Activated CD8-positive, alpha-beta T cell treated with anti-CD3 and anti-CD28 coated beads for 36 hours (primary cell): ENCODE measurements around the gene CYTH3. TPM values are rescaled to one million over a fixed set of nuclear protein-coding genes. Genes with fewer than 3 reads are reported as not detected.

Source experiments
- ATAC-seq: fragments of 200-7000 bp; cut with Tn5 transposase; one replicate; pipeline ENCODE4 v1.10.0; 2021; ENCODE audit warnings: mild to moderate bottlenecking, moderate library complexity
- CTCF ChIA-PET: fragments of 350-600 bp; sonication (Branson Sonifier 250); formaldehyde crosslinking; loops from one replicate; lab custom pipeline; 2021; ENCODE audit warnings: antibody characterized with exemption; lab: Charles Lee
- POLR2A ChIA-PET: fragments of 350-600 bp; sonication (Branson Sonifier 250); formaldehyde crosslinking; loops from one replicate; lab custom pipeline; 2021; ENCODE audit warnings: antibody characterized with exemption; lab: Charles Lee
- DNase-seq: peaks from one replicate; pipeline ENCODE4 v3.0.0-alpha.2; 2020
- H3K27ac Mint-ChIP-seq: one replicate; pipeline ENCODE4 v1.8.0; 2021; ENCODE audit warnings: mild to moderate bottlenecking, mixed read lengths
- H3K27me3 Mint-ChIP-seq: one replicate; pipeline ENCODE4 v1.8.0; 2021; ENCODE audit warnings: mixed read lengths
- H3K36me3 Mint-ChIP-seq: one replicate; pipeline ENCODE4 v1.8.0; 2021; ENCODE audit warnings: low read depth, mixed read lengths
- H3K4me1 Mint-ChIP-seq: one replicate; pipeline ENCODE4 v1.8.0; 2021; ENCODE audit warnings: low read depth, mixed read lengths
- H3K4me3 Mint-ChIP-seq: one replicate; pipeline ENCODE4 v1.8.0; 2021; ENCODE audit warnings: mild to moderate bottlenecking, moderate library complexity, mixed read lengths
- H3K9me3 Mint-ChIP-seq: one replicate; pipeline ENCODE4 v1.8.0; 2021; ENCODE audit warnings: mixed read lengths
- intact Hi-C: fragments of 100-400 bp; cut with micrococcal nuclease; formaldehyde crosslinking; loops from one replicate; pipeline ENCODE4 v1.10.0; 2022
- total RNA-seq, 2 experiments: library from RNA; stranded (reverse); gene quantifications; one replicate each; pipeline ENCODE4 v1.2.3, GENCODE V29; 2021
- TF ChIP-seq, protein P1 (sequence below): fragments of 200-600 bp; IDR thresholded peaks from one replicate; pipeline ENCODE4 v1.8.0; 2022; ENCODE audit warnings: antibody characterized with exemption, mild to moderate bottlenecking

Gene CYTH3
- total RNA-seq, 2 experiments from 2014 or later = 0.92 to 2.3 TPM

DNA sequence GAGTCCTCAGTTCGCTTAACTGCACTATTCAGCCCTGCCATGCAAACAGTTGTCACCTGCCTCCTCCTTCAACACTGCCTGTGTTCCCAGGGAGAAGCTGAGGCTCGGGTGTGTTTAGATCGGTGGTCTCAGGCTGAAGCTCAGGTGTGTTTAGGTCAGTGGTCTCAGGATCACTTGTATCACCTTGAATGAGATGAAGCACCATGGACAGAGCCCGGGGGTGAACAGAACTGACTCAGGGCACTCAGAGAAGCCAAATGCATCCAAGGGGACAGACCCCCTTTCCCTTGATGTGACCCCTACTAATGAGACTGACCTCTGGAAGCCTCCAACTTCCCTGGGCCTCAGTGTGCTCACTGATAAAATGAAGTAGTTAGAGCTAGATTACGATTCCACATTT, 84.0 kb downstream of the CYTH3 start:
- H3K4me1 Mint-ChIP-seq = no peaks in the 10 kb centered on the region
- no peaks in the 10 kb centered on the region for H3K9me3 Mint-ChIP-seq
- CTCF ChIA-PET = interaction anchor here (1.0 kb wide), 1 partner anchor 161 kb away, joined by 3 read pairs; no protein-coding TSS in a partner anchor
- no peaks in the 10 kb centered on the region for H3K36me3 Mint-ChIP-seq
- ATAC-seq (no peak), DNase-seq (no peak)
- H3K27me3 Mint-ChIP-seq = no peaks in the 10 kb centered on the region
- TF ChIP-seq, protein P1, sequence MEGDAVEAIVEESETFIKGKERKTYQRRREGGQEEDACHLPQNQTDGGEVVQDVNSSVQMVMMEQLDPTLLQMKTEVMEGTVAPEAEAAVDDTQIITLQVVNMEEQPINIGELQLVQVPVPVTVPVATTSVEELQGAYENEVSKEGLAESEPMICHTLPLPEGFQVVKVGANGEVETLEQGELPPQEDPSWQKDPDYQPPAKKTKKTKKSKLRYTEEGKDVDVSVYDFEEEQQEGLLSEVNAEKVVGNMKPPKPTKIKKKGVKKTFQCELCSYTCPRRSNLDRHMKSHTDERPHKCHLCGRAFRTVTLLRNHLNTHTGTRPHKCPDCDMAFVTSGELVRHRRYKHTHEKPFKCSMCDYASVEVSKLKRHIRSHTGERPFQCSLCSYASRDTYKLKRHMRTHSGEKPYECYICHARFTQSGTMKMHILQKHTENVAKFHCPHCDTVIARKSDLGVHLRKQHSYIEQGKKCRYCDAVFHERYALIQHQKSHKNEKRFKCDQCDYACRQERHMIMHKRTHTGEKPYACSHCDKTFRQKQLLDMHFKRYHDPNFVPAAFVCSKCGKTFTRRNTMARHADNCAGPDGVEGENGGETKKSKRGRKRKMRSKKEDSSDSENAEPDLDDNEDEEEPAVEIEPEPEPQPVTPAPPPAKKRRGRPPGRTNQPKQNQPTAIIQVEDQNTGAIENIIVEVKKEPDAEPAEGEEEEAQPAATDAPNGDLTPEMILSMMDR = no peak
- POLR2A ChIA-PET = no interaction called here
- no peak overlapping the region for H3K4me3 Mint-ChIP-seq
- H3K27ac Mint-ChIP-seq = no peak overlapping the region
- intact Hi-C loops = no loop called here

DNA sequence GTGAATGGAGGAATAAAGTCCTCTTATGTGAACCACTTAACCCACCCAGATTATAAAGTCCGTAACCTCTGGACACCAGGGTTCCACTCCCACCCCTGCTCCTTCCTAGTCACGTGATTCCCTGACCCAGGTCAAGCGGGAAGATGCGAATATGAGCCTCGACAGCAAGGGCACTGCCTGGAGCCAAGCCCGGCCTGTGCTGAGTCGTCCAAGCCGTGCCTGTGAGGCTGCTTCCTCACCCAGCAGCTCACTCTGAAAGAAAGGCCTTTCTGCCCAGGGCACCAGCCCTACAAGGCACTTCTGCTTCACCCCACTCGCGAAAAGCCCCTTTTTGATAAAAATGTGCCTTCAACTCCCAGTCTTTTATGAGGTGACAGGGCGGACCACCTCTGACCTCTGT, 85.8 kb downstream of the CYTH3 start:
- ATAC-seq = no peak
- Mint-ChIP-seq H3K4me1 (no peaks in the 10 kb centered on the region), H3K27me3 (no peaks in the 10 kb centered on the region), H3K9me3 (no peaks in the 10 kb centered on the region), H3K4me3 (no peak overlapping the region), H3K27ac (no peak overlapping the region), H3K36me3 (no peaks in the 10 kb centered on the region)
- intact Hi-C loops = no loop called here
- CTCF ChIA-PET = no interaction called here
- no peak for DNase-seq
- POLR2A ChIA-PET = interaction anchor here (0.6 kb wide), 1 partner anchor 159 kb away, joined by 4 read pairs; no protein-coding TSS in a partner anchor
- TF ChIP-seq, protein P1 = no peak

DNA sequence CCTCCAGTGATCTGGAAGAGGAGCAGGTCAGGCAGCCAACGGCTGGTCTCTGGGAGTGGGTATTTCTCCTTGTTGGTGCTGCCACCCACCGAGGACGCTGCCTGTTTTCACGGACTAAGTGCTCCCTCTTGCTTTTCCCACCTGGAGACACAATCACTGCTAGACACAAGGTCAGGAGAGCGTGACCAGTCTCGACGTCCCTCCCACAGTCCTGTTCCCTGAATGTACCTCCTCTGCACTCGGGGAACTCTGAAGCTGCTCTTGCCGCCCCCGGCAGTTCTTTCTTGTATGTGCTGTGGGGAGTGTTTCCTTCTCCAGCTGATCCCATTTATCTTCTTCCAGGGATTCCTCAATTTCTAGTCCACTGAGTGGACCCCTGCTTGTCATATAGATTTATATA, 89.4 kb downstream of the CYTH3 start:
- TF ChIP-seq, protein P1 = no peak
- no peaks in the 10 kb centered on the region for H3K27me3 Mint-ChIP-seq

DNA sequence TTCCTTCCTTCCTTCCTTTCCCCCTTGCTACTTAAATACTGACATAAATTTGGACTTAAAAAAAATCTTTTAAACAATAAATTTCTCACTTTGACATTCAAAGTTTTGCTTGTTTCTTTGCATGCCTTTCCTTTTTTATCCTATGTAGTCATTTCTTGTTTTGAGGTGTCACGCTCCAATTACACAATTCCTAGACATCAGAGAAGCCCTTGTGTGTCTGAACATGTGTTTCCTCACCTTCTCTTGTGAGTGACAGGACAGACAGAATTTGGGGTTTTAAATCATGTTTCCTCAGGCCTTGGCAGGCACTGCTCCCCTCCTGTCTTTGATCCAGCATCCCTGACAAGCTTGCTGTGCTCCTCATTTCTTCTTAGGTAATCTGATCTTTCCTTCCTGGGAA, 91.3 kb downstream of the CYTH3 start:
- Mint-ChIP-seq H3K4me3 (no peak overlapping the region), H3K9me3 (no peaks in the 10 kb centered on the region), H3K4me1 (no peaks in the 10 kb centered on the region), H3K36me3 (no peaks in the 10 kb centered on the region), H3K27ac (no peak overlapping the region), H3K27me3 (no peaks in the 10 kb centered on the region)
- DNase-seq (no peak), ATAC-seq (no peak)
- intact Hi-C loops = no loop called here
- ChIA-PET POLR2A (no interaction called here), CTCF (no interaction called here)
- TF ChIP-seq, protein P1 = no peak

More for the DNA sequence above, 89.4 kb downstream of the CYTH3 start:
- H3K36me3 Mint-ChIP-seq = no peaks in the 10 kb centered on the region
- ChIA-PET CTCF (interaction anchor here (1.0 to 1.3 kb wide), 2 partner anchors 140 to 327 kb away, joined by 3 to 4 read pairs; no protein-coding TSS in a partner anchor), POLR2A (no interaction called here)
- H3K27ac Mint-ChIP-seq = no peak overlapping the region
- no peaks in the 10 kb centered on the region for H3K9me3 Mint-ChIP-seq
- no peak for ATAC-seq
- no peak overlapping the region for H3K4me3 Mint-ChIP-seq
- no peak for DNase-seq
- H3K4me1 Mint-ChIP-seq = no peaks in the 10 kb centered on the region
- intact Hi-C loops = no loop called here

DNA sequence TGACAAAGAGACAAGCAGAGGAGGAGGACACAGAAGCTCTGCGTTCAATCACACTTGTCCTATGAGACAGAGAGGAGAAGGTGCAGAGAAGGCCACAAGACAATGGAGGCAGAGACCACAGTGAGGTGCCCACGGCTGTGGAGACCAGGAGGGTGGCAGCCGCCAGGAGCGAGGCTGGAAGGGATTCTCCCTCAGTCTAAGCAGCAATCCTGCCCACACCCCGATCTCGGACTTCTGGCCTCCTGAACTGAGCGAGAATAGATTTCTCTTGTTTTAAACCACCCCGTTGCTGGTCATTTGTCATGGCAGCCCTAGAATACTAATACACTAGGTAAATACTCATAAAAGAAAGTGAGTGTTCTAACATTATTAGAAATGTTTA, 92.1 kb downstream of the CYTH3 start:
- Mint-ChIP-seq H3K4me3 (no peak overlapping the region), H3K27me3 (no peaks in the 10 kb centered on the region), H3K9me3 (no peaks in the 10 kb centered on the region), H3K4me1 (no peaks in the 10 kb centered on the region), H3K36me3 (no peaks in the 10 kb centered on the region), H3K27ac (no peak overlapping the region)
- no peak for DNase-seq
- CTCF ChIA-PET = no interaction called here
- TF ChIP-seq, protein P1 = no peak
- POLR2A ChIA-PET = interaction anchor here (0.6 kb wide), 1 partner anchor 94 kb away, joined by 4 read pairs; no protein-coding TSS in a partner anchor
- intact Hi-C loops = no loop called here
- no peak for ATAC-seq
